Measurements from ENCODE around the gene LPIN1. TPM values are rescaled to one million over a fixed set of nuclear protein-coding genes. Genes with fewer than 3 reads are reported as not detected.

Gene LPIN1
- total RNA-seq, 1 donor from 2014 or later = 23.4 TPM

DNA sequence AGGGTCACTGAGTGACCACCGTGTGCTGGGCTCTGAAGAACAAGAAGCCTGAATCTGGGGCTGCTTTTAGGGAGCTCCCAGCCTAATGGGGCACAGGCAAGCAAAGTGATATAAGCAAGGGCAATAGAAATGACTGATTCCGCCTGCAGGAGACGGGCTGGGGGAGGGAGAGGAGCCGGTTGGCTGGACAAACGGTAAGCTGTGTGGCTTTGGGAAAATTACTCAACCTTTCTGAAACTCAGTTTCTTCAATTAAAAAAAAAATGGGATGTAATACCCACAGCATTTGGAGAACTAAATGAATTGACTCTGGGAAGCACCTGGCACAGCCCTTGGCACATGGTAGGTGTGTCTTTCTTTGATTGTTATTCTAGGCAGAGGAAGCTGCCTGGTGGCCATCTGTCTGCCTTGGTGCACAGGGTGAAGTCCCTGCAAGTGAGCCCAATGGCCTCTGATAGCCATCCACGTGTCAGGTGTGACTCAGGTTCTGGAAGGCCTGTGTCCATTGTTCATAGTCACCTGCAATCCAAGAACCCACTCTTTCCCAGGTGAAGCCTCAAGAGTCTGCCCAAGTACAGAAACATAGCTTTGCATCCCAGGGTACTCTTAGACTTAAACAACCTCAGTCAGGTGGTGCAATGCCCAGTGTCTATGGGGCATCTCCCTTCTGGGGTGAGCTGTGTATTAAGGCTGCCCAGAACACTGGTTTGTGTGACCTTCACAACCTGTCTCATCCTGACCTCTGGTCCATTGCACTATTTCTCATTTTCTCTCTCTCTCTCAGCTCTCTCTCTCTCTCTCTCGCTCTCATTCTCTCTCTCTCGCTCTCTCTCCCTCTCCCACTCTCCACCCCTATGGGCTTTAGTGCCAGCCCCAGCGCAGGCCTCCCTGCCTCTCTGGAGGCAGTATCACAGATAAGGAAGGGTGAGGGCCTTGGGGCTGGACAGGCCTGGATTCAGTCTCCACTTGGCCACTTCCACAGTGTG lies 46.5 kb upstream of the LPIN1 start:
- Mint-ChIP-seq H3K4me1 (ENCODE audit: low read depth, unreplicated experiment) (peaks cover 12% of the 10 kb centered on the region), H3K27ac (ENCODE audit: unreplicated experiment) (no peak overlapping the region), H3K36me3 (ENCODE audit: low read depth, unreplicated experiment) (no peaks in the 10 kb centered on the region), H3K9me3 (ENCODE audit: unreplicated experiment) (peaks cover 2% of the 10 kb centered on the region), H3K4me3 (ENCODE audit: unreplicated experiment) (no peak overlapping the region), H3K27me3 (ENCODE audit: low read depth, unreplicated experiment) (peaks cover 9% of the 10 kb centered on the region)
- Histone ChIP-seq H3K4me2 (ENCODE audit: low read length) (no peak overlapping the region), H3K27ac (ENCODE audit: low read depth, low read length) (no peak overlapping the region), H2AFZ (ENCODE audit: low read depth, low read length) (no peak overlapping the region), H3K79me2 (ENCODE audit: insufficient read depth, low read length) (no peaks in the 10 kb centered on the region), H4K20me1 (ENCODE audit: insufficient read depth, low read length) (no peaks in the 10 kb centered on the region), H3K27me3 (ENCODE audit: insufficient read depth, low read length) (no peaks in the 10 kb centered on the region), H3K4me3 (ENCODE audit: insufficient read depth, low read depth, low read length) (no peak overlapping the region), H3K9me3 (ENCODE audit: insufficient read depth, low read depth, low read length) (no peaks in the 10 kb centered on the region), H3K4me1 (ENCODE audit: insufficient read depth, low read length) (peaks cover 30% of the 10 kb centered on the region), H3K9ac (ENCODE audit: low read length) (no peak overlapping the region), H3K36me3 (ENCODE audit: insufficient read depth, low read length) (no peaks in the 10 kb centered on the region)
- TF ChIP-seq, protein P1, sequence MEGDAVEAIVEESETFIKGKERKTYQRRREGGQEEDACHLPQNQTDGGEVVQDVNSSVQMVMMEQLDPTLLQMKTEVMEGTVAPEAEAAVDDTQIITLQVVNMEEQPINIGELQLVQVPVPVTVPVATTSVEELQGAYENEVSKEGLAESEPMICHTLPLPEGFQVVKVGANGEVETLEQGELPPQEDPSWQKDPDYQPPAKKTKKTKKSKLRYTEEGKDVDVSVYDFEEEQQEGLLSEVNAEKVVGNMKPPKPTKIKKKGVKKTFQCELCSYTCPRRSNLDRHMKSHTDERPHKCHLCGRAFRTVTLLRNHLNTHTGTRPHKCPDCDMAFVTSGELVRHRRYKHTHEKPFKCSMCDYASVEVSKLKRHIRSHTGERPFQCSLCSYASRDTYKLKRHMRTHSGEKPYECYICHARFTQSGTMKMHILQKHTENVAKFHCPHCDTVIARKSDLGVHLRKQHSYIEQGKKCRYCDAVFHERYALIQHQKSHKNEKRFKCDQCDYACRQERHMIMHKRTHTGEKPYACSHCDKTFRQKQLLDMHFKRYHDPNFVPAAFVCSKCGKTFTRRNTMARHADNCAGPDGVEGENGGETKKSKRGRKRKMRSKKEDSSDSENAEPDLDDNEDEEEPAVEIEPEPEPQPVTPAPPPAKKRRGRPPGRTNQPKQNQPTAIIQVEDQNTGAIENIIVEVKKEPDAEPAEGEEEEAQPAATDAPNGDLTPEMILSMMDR (IDR thresholded peaks at IDR 0.05; ENCODE audit: insufficient read depth, low read depth, low read length) = no peak
- no peak for TF ChIP-seq EZH2 (IDR thresholded peaks at IDR 0.05; ENCODE audit: insufficient read depth, low read length)
- no peak for FAIRE-seq
- no peak for DNase-seq (ENCODE audit: low read depth)

DNA sequence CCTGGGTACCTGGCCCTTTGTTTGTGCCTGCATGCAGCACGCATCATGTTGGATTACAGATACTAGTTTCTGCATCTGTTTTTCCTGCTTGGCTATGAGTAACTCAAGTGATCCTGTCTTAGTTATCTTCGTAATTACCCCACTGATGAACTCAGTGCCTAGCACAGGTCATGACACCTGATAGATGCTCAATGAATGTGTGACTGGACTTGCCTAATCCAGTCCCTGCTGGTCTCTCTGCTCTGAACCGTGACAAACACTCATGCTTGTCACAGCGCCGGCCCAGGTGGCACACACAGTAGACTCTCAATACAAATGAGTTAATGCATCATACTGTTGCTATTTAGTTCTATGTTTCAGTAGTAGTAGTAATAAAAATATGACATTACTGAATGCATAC lies 45.2 kb upstream of the LPIN1 start:
- TF ChIP-seq, protein P1 (IDR thresholded peaks at IDR 0.05; ENCODE audit: insufficient read depth, low read depth, low read length) = no peak
- TF ChIP-seq EZH2 (IDR thresholded peaks at IDR 0.05; ENCODE audit: insufficient read depth, low read length) = no peak
- no peaks in the 10 kb centered on the region for H4K20me1 ChIP-seq (ENCODE audit: insufficient read depth, low read length)
- peaks cover 30% of the 10 kb centered on the region for H3K4me1 ChIP-seq (ENCODE audit: insufficient read depth, low read length)
- no peaks in the 10 kb centered on the region for H3K36me3 ChIP-seq (ENCODE audit: insufficient read depth, low read length)
- H3K9me3 ChIP-seq (ENCODE audit: insufficient read depth, low read depth, low read length) = no peaks in the 10 kb centered on the region
- H3K4me3 Mint-ChIP-seq (ENCODE audit: unreplicated experiment) = no peak overlapping the region
- no peaks in the 10 kb centered on the region for H3K27me3 ChIP-seq (ENCODE audit: insufficient read depth, low read length)
- no peak for DNase-seq (ENCODE audit: low read depth)
- peaks cover 11% of the 10 kb centered on the region for H3K9me3 Mint-ChIP-seq (ENCODE audit: unreplicated experiment)
- H3K27me3 Mint-ChIP-seq (ENCODE audit: low read depth, unreplicated experiment) = peaks cover 7% of the 10 kb centered on the region
- no peak overlapping the region for H3K4me2 ChIP-seq (ENCODE audit: low read length)
- FAIRE-seq = no peak
- H3K4me1 Mint-ChIP-seq (ENCODE audit: low read depth, unreplicated experiment) = peaks cover 12% of the 10 kb centered on the region
- H3K9ac ChIP-seq (ENCODE audit: low read length) = no peak overlapping the region
- H3K79me2 ChIP-seq (ENCODE audit: insufficient read depth, low read length) = no peaks in the 10 kb centered on the region
- no peak overlapping the region for H3K4me3 ChIP-seq (ENCODE audit: insufficient read depth, low read depth, low read length)
- no peak overlapping the region for H2AFZ ChIP-seq (ENCODE audit: low read depth, low read length)
- no peak overlapping the region for H3K27ac ChIP-seq (ENCODE audit: low read depth, low read length)
- no peak overlapping the region for H3K27ac Mint-ChIP-seq (ENCODE audit: unreplicated experiment)
- H3K36me3 Mint-ChIP-seq (ENCODE audit: low read depth, unreplicated experiment) = no peaks in the 10 kb centered on the region
